GM21447 (cell line): ENCODE results near the gene CD2.

Source experiments
- ATAC-seq: cut with Tn5 transposase; IDR thresholded peaks from one replicate; pipeline ENCODE4 v1.9.1; 2021; ENCODE audit not compliant: unreplicated experiment

CD2 gene

GRCh38 chr1:116726872-116727820 is 27.1 kb upstream of the CD2 start:
- no peak for ATAC-seq

- ATAC-seq: no peak
These were observed 22.8 kb upstream of the CD2 start for GRCh38 chr1:116731439-116731838.

GRCh38 chr1:116732726-116733125 is 21.5 kb upstream of the CD2 start:
- no peak for ATAC-seq

GRCh38 chr1:116733476-116734365 is 20.5 kb upstream of the CD2 start:
- no peak for ATAC-seq

- no peak for ATAC-seq
These were observed 19.0 kb upstream of the CD2 start for GRCh38 chr1:116735246-116735645.

GRCh38 chr1:116737020-116737854 is 17.0 kb upstream of the CD2 start:
- ATAC-seq: peak; percentile 32

- peak; percentile 43 for ATAC-seq
These were observed 16.3 kb upstream of the CD2 start for GRCh38 chr1:116737855-116738321.

GRCh38 chr1:116738673-116739370 is 15.4 kb upstream of the CD2 start:
- peak; percentile 60 for ATAC-seq

- no peak for ATAC-seq
These were observed 14.7 kb upstream of the CD2 start for GRCh38 chr1:116739371-116740012.

GRCh38 chr1:116740296-116740695 is 13.9 kb upstream of the CD2 start:
- no peak for ATAC-seq

GRCh38 chr1:116740746-116741145 is 13.5 kb upstream of the CD2 start:
- no peak for ATAC-seq

GRCh38 chr1:116741836-116742565 is 12.2 kb upstream of the CD2 start:
- no peak for ATAC-seq

GRCh38 chr1:116743535-116743934 is 10.7 kb upstream of the CD2 start:
- ATAC-seq: no peak

GRCh38 chr1:116748272-116748671 is 6.0 kb upstream of the CD2 start:
- no peak for ATAC-seq

GRCh38 chr1:116751146-116751545 is 3.1 kb upstream of the CD2 start:
- ATAC-seq: no peak

- ATAC-seq: no peak
These were observed 2.6 kb upstream of the CD2 start for GRCh38 chr1:116751621-116752020.

- no peak for ATAC-seq
These were observed 918 bp upstream of the CD2 start for GRCh38 chr1:116753312-116753711.

GRCh38 chr1:116755066-116755465 is 836 bp downstream of the CD2 start:
- no peak for ATAC-seq

- ATAC-seq: no peak
These were observed 1.5 kb downstream of the CD2 start for GRCh38 chr1:116755681-116756080.
